Fibroblast of upper back skin (primary cell): ENCODE results near the gene HECTD1.
"Not testable (repeated sequence)": the region's sequence is repeated elsewhere in the genome, so short reads cannot be mapped to it uniquely, and the experiment has no call there.

ENCODE experiments used
- DNase-seq: peaks from one replicate; pipeline ENCODE4 v3.0.0-alpha.2; 2013

Gene HECTD1

DNA sequence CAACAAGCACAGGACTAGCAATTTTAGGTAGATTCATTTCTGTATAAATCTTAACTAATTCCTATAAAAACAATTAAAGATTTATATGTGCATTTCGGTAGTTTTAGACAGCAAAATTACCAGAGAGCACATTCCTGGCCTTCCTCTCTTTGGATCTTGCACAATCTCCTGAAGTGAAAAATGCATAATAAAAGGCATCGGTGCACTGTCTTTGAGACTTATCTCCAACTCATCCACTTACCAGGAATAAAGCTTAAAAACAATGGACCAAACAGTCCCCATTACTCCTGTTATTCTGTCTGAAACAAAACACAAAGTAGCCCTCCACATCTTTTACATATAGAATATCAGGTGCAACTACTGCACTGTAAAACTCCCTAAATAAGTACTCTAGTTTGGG lies 69.3 kb downstream of the HECTD1 start:
- no peak for DNase-seq

DNA sequence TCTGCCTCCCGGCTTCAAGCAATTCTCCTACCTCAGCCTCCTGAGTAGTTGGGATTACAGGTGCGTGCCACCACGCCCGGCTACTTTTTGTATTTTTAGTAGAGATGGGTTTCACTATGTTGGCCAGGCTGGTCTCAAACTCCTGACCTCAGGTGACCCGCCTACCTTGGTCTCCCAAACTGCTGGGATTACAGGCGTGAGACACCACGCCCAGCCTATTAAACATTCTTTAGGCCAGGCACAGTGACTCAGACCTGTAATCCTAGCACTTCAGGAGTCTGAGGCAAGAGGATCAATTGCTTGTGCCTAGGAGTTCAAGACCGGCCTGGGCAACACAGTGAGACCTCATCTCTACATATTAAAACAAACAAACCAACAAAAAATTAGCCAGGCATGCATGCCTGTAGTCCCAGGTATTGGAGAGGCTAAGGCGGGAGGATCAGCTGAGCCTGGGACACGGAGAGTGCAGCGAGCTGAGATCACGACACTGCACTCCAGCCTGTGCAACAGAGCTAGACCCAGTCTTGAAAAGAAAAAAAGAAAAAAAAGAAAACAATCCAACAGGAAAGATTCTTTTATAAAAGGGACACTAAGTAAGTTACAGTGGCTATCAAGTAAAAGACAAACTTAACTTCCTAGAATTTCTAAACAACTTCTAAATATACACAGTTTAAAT lies 70.2 kb downstream of the HECTD1 start:
- DNase-seq = no peak

DNA sequence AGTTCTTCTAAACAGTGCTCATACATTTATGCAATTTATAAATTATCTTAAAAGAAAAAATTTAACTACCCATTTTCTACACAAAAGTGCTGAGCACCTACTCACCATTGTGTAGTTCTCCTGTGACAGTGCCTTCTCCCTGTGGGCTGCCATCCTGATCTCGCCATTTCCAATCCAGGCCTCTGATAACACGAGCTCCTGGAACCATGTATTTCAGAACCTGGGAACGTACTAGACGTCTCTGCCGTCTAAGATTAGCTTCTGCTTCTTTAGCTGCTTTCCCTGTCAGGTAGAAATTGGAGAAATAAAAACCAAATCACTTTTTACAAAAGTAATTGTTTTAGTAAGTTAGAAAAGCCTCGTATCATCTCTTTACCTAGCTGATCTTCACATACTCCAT lies 74.5 kb downstream of the HECTD1 start:
- no peak for DNase-seq

DNA sequence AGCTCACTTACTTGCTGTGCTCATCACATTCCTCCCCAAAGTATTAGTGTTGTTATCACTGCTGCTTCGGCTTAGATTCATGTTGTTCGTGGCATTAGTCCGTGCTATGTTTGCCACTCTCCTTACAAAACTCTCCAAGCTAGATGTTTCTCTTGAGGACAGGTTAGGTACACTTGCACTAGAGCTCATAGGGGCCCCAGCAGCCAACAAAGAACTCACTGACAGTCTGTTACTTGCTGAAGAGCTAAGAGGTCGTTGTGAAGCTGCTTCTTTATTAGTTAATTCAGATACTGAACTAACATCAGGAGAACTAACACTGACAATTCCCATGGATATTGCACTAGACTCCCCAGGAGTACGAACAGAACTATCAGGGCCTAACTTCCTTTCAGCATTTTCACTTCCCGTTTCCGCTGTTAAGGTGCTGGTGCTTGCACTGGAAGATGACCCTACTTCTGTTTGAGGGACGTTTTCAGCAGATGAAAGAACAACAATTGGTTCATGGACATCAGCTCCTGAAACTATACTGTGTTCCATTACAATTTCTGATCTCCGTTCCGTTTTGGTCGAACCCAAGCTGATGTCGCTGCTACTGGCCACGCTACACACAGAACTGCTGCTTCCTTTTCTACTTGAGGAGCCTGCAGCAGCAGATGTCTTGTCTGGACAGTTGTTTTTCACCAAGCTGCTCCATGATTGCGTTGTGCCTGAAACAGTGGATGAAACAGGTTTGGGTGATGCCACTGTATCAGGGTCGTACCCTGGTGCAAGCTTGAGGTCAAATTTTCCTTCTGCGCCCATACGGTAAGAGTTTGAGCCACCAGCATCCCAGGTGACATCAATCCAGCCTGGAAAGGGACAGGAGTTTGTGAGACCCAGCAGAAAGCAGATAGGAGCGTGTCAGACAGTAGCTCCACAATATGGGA lies 78.7 kb downstream of the HECTD1 start:
- DNase-seq = no peak

DNA sequence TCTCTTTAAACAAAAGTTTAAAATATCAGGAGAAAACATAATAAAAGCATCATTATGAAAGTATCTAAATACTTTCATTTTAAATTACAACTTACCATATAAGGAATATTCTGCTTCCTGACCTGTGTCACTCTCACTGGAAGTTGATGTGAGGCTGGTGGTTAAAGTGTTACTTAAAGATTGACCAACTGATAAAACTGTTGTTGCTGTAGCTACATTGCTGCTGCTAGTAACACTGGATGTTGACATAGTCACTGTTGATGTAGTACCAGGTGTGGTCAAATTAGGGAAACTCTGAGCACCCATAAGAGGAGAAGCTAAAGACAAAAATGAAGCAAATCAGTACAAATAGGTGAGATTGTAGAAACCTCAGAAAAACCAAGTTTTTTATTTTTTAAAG lies 79.9 kb downstream of the HECTD1 start:
- no peak for DNase-seq

DNA sequence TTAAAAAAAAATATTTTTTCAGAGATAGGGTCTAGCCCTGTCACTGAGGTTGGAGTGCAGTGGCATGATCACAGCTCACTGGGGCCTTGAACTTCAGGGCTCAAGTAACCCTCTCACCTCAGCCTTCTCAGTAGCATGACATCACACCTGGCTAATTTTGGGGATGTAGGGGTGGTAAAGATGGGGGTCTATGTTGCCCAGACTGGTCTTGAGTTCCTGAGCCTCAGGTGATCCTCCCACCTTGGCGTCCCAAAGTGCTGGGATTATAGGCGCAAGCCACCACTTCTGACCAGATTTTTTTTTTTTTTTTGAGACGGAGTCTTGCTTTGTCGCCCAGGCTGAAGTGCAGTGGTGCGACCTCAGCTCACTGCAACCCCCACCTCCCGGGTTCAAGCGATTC lies 80.9 kb downstream of the HECTD1 start:
- DNase-seq = no peak

DNA sequence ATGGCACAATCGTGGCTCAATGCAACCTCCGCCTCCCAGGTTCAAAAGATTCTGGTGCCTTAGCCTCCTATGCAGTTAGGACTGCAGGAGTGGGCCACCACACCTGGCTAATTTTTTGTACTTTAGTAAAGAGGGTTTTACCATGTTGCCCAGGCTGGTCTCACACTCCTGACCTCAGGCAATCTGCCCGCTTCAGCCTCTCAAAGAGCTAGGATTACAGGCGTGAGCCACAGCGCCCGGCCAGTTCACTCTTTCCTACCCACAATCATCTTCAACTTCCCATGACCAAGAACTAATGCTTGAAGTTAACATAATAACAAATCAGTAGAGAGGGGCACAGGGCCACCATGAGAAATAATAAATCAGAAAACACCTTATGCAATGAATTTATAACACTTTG lies 82.4 kb downstream of the HECTD1 start:
- DNase-seq = no peak

DNA sequence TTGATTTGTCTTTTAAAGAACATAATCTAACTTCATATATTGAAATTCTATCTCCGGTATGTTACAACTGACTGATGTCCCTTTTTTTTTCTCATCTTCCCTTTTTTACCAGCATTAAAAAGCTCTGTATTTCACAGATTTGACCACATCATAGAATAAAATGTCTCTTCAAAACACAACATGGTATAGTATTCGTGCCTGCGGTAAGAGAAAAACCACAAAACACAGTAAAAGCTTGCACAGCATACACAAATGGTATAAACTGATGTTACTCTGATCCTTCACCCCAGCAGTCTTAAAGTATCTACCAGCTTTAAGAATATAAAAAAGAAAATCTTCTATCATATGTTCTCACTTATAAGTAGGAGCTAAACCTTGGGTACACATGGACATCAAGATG lies 83.4 kb downstream of the HECTD1 start:
- peak; percentile 52 for DNase-seq

DNA sequence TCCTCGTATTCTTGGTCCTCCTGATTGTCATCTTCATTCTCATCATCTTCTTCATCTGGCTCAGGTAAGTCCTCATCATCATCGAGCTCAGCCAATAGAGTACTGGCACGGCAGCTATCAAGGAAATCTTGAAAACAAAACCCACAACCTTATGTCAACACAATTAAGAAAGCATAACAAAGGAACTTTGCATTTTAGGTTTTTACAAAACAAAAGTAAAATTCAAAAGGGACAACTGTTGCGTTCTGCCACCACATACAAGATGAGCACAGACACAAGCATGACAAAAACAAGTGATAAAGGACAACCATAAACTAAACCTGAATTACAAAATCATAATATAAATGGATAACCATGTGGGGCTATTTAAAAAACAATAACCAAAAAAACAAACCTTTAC lies 84.7 kb downstream of the HECTD1 start:
- no peak for DNase-seq

DNA sequence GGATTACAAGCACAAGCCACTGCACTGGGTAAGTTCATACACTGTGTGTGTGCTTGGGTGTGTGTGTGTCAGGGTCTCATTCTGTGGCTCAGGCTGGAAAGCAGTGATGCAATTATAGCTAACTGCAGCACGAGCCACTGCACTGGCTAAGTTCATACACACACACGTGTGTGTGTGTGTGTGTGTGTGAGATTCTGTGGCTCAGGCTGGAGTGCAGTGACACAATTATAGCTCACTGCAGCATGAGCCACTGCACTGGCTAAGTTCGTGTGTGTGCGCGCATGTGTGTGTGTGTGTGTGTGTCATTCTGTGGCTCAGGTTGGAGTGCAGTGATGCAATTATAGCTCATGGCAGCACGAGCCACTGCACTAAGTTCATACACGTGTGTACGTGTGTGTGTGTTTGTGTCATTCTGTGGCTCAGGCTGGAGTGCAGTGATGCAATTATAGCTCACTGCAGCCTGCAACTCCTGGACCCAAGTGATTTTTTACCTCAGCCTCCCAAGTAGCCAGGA lies 85.4 kb downstream of the HECTD1 start:
- no peak for DNase-seq

DNA sequence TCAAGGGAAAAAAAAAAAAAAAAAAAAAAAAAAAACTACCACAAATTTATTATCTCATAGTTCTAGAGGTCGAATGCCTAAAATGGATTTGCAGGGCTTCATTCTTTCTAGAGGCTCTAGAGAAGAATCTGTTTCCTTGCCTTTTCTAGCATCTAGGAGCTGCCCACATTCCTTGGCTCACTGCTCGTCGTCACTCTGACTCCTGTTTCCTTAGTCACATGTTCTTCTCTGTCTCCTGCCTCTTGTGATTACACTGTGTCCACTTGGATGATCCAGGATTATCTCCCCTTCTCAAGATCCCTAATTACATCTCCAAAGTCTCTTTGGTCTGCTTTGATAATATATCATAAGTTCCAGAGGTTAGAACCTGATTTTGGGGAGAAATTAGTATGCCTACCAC lies 88.7 kb downstream of the HECTD1 start:
- peak; percentile 4 for DNase-seq

DNA sequence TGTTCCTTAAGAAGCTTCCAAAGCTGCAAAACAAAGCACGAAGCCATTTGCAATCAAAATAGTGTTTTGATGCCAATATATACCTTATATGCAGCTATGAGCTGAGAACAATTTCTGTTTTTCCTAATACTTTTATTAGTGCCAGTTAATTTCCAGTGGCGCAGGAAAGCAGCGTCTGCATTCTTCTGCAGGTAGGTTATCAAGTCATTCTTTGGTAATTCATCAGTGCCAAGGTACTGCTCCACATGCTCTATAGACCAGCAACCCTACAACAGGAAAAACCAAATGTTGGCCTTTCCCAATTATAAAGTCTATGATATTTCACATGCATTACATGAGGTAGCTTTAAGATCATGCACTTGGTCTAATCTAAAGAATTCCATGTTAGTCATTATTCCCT lies 93.8 kb downstream of the HECTD1 start:
- no peak for DNase-seq

DNA sequence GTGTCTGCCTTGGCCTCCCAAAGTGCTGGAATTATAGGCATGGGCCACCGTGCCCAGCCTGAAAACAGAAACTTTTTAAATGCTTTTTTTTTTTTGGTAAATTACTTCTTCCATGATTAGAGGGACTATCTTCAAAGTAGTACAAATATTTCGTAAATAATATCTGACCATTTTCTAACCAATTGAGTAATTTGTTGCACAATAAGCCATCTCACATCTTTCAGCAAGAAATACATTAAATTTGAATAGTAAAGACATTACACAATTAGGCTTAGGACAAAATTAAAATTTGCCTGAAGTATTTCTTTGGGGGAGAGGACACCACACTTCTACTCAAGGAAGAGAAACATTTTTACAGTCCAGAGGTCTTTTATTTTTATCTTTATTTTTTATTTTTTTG lies 96.7 kb downstream of the HECTD1 start:
- no peak for DNase-seq

DNA sequence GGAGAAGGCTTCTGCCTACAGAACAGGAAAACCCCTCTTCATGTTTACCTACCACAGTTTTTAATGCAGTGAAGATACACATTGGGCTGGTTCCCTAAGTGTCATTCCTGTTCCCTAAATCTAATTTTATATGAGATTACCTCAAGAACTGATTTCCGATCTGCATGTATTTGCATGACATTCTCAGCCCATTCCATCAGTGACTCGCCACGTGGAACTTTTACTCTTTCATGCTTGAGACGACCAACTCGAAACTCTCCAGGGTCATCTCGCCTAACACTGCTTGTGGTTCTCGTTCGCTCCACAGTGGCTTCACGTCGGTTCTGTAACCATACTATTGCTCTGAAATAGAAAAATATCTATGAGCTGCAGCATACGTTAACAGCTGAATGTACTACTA lies 98.3 kb downstream of the HECTD1 start:
- no peak for DNase-seq

DNA sequence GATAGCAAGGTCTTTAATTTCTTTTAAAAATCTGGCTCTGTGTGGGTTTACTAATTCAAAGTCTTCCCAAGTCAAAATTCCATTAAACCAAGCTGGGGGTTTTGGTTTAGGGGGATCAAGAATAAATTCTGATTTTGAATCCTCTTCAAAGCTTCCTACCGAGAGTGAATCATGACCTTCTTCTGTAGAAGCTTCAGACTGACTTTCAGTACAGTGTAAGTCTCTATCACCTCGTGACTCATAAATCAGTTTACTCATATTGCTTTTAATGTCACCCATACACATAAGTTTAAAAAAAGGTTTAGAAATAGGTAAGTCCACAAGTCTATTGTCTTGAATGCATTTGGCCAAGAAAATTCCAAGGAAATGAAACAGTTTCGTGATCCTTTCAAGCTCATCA lies 100.8 kb downstream of the HECTD1 start:
- DNase-seq = peak; percentile 18

DNA sequence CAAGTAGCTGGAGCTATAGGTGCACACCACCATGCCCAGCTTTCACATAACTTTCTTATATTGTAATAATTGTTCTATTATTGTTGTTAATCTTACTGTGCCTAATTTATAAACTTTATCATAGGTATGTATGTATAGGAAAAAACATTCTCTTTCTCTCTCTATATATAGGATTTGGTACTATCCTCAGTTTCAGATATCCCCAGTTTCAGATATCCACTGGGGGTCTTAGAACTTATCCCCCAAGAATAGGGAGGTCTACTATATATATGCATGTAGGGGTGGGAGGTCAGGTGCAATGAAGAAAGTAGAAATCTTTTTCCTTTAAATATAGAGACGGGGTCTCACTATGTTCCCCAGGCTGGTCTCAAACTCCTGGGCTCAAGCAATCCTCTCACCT lies 110.5 kb downstream of the HECTD1 start:
- DNase-seq = no peak

DNA sequence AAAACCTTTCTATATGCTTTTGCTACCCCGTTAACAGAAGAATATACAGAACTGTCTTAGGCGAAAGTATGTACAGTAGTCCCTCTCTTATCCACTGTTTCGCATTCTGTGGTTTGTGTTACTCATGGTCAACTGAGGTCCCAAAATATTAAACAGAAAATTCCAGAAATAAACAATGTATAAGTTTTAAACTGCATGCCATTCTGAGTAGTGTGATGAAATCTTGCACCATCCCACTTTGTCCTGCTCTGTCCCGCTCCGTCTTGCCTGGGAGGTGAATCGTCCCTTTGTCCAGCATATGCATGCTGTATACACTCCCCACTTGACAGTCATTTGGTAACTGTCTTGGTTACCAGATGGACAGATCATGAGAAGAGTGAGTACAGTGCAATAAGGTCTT lies 111.3 kb downstream of the HECTD1 start:
- peak; percentile 55 for DNase-seq

DNA sequence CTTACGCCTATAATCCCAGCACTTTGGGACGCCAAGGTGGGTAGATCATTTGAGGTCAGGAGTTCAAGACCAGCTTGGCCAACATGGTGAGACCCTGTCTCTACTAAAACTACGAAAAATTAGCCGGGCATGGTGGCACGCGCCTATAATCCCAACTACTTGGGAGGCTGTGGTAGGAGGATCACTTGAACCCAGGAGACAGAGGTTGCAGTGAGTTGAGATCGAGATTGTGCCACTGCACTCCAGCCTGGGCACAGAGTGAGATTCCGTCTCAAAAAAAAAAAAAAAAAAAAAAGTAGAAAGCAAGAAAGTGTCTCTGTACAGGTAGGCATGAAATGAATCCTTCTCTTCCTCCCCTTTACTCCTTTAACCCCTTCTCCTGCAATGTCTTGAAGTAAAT lies 111.8 kb downstream of the HECTD1 start:
- not testable (repeated sequence) for DNase-seq

DNA sequence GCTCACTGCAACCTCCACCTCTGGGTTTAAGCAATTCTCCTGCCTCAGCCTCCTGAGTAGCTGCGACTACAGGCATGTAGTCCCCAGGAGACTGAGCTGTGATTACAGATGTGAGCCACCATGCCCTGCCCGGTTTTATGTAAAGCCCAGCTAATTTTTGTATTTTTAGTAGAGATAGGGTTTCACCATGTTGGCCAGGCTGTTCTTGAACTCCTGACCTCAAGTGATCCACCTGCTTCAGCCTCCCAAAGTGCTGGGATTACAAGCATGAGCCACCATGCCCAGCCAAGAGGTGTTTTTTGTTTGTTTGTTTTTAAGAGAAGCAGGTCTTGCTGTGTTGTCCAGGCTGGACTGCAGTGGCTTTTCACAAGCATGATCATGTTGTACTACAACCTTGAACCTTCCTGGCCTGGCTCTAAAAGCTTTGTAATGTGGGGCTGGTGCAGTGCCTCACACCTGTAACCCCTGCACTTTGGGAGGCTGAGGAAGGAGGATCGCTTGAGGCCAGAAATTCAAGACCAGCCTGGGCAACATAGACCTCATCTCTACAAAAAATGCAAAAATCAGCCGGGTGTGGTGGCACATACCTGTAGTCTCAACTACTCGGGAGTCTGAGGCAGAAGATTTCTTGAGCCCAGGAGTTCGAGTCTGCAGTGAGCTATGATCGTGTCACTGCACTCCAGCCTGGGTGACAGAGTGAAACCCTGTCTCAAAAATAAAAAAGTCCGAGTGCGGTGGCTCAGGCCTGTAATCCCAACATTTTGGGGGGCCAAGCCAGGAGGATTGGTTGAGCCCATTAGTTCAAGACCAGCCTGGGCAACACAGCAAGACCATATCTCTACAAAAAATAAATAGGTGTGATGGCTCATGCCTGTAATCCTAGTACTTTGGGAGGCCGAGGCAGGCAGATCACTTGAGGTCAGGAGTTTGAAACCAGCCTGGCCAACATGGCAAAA lies 113.4 kb downstream of the HECTD1 start:
- not testable (repeated sequence) for DNase-seq

DNA sequence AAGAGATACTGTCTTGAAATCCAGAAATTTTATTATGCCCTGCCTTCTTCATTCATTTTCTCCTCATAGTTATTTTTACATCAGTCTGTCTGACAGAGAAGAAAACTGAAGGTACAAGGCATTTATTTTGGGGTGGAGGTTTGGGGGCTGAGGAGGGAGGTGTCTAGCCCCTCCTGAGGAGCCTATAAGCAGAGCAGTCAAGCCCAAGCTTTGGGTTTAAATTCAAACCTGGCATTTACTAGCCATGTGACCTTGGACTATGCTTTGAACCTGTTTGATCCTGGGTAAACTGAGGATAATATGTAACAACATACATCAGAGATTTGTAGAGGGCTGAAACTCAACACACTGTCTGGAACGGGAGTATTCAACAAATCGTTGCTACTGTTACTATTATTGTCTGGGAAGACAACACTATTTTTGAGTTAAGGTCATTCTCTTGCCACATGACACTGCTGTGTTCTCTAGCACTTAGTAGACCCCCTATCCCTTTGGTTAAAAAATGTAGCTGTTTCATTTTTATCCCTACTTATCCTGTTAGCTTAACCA lies 115.4 kb downstream of the HECTD1 start:
- DNase-seq = no peak

DNA sequence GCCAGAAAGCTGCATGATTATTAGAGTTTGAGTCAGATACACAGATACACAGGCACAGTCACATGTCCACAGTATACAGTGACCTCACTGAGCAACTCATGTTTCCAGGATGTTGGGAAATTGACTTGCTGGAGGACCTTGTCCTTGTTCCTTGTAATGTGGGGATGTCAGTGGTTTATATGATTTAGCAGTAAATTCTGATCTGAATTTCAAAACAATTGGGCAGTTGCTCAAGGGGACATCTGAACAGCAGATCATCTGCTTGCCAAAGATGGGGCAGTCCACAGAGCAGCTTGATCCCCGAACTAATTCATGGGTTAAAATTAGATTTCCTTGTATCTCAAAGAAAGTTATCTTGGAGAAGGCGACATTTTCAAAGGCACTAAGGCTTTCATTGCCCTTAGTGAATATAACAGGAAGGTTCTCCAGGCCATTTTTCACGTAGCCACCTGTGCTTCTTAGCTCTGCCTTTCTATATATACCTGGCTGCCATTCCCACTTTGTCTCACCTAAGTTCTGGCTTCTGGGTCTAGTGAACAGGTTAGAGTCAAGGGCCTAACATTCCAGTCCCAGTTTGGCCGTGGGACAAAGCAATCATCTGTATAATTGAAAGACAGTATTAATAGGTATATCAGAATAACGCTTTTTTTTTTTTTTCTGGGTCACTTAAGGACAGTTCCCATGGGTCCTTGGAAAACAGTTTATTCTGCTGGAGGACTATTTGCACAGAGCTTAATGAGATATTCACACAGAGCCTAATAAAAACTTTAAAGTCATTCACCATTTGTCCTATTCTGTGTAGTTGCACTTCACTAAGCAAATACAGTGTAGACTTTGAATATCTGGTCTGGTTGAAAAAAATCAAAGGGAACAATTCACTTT lies 116.5 kb downstream of the HECTD1 start:
- peak; percentile 73 for DNase-seq

DNA sequence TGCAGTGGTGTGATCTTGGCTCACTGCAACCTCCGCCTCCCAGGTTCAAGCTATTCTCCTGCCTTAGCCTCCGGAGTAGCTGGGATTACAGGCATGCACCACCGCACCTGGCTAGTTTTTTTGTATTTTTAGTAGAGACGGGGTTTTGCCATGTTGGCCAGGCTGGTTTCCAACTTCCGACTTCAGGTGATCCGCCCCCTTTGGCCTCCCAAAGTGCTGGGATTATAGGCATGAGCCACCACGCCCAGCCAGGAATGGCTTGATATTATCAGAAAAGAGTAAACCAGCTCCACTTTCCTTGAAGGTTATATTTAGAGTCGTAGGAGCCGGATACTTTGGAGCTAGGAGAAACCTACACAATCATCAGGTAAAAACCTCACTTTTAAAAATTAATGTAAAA lies 121.1 kb downstream of the HECTD1 start:
- DNase-seq = not testable (repeated sequence)
